Activated naive CD4-positive, alpha-beta T cell (primary cell): ENCODE measurements around the gene PHKA1.
"Not testable (repeated sequence)": the region's sequence is repeated elsewhere in the genome, so short reads cannot be mapped to it uniquely, and the experiment has no call there.

ENCODE experiments used
- DNase-seq, 4 experiments: peaks; one replicate each; lab custom pipeline; 2025; lab: John Stamatoyannopoulos, UW

The PHKA1 gene

GRCh38 chrX:72666451-72666850 lies 47.7 kb downstream of the PHKA1 start:
- DNase-seq: no peak

DNA sequence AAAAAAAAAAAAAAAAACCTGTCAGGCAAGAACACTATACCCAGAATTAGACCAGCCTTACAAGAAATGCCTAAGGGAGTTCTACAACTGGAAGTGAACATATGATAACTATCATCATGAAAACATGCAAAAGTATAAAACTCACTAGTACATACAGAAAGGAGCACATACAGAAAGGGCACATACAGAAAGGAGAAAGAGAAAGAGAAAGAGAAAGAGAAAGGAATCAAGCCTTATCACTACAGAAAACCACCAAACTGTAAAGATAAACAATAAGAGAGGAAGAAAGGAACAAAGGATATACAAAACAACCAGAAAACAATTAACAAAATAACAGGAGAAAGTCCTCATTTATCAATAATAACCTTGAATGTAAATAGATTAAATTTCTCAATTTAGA lies 50.4 kb downstream of the PHKA1 start:
- no peak for DNase-seq

- DNase-seq: no peak
Observed at GRCh38 chrX:72662020-72662747, 51.9 kb downstream of the PHKA1 start.

DNA sequence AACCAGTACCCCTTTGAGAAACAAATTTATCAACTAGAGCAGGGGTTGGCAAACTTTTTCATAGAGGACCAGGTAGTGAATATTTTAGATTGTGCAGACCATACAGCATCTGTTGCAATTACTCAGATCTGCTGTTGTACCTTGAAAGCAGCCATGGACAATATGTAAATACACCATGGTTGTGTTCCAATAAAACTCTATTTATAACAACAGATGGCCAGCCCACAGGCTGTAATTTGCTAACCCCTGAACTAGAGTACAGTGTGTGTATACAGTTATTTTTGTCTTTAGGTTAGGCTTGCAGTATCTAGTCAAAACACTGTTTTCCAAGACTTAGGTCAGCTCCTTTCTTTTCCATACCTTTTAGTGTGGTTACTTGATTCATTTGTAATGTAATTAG lies 54.4 kb downstream of the PHKA1 start:
- no peak for DNase-seq

GRCh38 chrX:72652082-72652481 lies 62.0 kb downstream of the PHKA1 start:
- no peak for DNase-seq

DNA sequence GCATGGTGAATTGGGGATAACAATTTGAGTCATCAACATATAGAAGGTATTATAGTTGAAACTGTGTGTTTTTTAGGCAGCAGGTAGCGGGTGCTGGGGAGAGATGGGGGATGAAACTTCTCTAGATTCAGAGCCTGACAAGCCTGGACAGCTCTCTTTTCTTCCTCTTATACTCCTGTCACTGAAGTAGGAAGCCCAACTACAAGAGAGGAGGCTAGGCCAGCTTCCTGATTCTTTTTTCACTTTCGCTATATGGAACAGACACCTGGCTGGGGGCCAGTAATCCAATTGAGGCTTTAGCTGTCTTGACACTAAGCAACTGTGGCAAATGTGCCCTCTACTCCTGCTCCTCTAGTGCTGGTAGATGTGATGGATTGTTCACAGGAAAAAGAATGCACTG lies 69.2 kb downstream of the PHKA1 start:
- no peak for DNase-seq

DNA sequence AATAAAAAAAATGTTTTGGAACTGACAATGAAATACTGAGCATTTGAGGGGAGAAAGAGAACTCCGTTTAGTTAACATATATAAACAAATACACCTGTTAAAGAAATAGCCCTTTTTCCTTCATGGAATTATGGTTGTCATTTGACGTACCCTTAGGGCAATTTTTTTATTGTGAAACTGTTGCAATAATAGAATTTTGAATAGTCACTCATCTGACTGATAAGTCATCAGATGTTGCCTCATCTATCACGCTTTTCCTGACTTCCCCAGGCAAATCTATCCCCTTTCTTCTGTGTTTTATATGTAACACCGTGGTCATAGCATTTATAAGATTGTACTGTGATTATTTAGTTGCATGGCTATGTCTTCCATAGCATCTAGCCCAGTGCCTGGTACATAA lies 72.5 kb downstream of the PHKA1 start:
- DNase-seq: no peak

GRCh38 chrX:72635930-72636329 lies 78.2 kb downstream of the PHKA1 start:
- no peak for DNase-seq

DNA sequence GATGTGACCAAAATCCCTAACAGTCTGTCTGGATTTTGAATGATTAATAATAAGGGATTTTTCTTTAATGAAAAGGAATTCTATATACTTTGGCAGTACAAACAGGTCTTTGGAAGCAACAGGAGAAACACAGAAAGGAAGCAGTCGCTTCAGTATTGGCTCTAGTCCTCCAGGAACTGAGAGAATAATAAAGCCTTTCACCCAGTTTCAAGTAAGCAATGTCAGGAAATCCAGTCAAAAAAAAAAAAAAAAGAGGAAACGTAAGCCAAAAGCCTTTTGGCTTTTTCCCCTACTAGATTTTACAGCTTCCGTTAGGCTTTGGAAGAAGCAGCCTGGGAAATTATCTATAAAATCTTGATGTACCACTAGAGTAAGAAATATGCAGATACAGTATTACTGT lies 79.8 kb downstream of the PHKA1 start:
- no peak for DNase-seq

DNA sequence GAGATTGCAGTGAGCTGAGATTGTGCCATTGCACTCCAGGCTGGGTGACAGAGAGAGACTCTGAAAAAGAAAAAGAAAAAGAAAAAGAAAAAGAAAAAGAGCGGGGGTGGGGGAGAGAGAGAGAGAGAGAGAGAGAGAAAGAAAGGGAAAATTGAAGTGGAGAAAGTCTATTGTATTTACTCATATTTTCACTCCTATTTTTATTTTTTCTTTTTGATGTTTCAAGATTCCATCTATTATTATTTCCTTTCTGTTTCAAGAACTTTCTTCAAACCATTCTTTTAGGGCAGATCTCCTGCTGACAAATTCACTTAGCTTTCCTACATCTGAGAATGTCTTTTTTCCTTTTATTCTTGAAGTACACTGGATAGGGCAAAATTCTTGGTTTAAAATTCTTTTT lies 83.9 kb downstream of the PHKA1 start:
- no peak for DNase-seq

DNA sequence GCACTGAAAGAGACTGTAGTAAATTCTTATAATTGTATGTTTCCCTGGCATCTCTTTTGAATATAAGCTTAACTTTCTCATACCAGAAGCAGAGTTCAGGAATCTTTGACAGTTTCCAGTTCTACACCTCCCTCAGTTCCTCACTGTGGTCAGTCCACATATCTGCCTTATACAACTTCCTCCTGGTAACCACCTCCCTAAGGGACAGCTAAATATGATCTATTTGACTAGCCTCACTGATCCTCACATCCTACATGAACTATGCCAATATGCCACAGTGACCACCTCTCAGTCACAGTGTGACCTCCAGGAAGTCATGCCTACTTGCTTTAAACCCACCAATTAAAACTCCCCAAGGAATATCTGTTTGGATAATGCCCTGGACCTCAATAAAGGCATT lies 89.9 kb downstream of the PHKA1 start:
- DNase-seq: no peak

GRCh38 chrX:72621625-72622485 lies 92.3 kb downstream of the PHKA1 start:
- no peak for DNase-seq

DNA sequence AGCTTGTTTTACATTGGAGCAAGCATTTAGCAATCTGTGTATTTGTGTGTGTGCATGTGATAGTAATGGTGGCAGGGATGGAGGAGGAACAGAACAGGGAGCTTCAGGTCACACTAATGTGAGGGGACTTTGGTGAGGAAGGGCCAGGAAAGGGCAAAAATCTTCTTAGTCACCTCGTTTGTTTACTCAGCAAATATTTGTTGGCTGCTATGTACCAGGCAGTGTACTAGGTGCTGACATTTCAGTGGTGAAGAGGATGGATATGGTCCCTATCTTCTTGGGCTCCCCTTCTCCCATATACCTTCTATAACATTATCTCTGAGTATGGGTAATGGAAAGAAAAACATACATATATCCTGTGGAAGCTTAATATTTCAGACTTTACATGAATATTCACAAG lies 92.9 kb downstream of the PHKA1 start:
- DNase-seq: no peak

DNA sequence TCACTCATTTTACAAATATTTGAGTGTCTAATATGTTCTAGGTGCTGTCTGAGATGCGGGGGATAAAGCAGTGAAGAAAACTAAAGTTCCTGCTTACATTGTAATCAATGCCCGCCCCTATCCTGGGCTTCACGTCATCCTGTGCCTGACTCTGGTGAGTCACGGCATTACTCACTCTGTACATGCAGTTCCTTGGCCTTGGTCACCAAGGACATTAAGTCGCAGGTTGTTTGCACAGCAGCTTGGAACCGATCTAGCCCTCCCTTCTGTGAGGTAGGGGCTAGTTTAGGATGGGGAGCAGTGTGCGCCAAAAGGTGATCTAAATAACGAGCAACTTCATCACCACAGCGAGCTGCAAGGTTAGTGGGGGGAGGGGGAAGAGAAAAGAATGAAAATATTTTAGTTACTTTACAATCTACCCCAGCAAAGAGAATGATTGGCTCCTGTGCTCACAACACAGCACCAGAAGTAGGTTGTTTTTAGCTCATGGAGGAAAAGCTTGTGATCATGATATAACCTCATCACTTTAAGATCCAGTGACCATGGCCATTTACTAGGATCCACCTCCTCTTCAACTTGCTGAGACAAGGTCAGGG lies 93.5 kb downstream of the PHKA1 start:
- no peak for DNase-seq

- no peak for DNase-seq
Observed at GRCh38 chrX:72609313-72609712, 104.8 kb downstream of the PHKA1 start.

GRCh38 chrX:72604705-72605104 lies 109.4 kb downstream of the PHKA1 start:
- no peak for DNase-seq

GRCh38 chrX:72604112-72604511 lies 110.0 kb downstream of the PHKA1 start:
- no peak for DNase-seq

DNA sequence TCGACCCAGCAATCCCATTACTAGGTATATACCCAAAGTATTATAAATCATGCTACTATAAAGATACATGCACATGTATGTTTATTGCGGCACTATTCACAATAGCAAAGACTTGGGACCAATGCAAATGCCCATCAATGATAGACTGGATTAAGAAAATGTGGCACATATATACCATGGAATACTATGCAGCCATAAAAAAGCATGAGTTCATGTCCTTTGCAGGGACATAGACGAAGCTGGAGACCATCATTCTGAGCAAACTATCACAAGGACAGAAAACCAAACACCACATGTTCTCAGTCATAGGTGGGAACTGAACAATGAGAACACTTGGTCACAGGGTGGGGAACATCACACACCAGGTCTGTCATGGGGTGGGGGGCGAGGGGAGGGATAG lies 123.1 kb downstream of the PHKA1 start:
- not testable (repeated sequence) for DNase-seq

- DNase-seq: no peak
Observed at GRCh38 chrX:72584163-72584562, 129.9 kb downstream of the PHKA1 start.

DNA sequence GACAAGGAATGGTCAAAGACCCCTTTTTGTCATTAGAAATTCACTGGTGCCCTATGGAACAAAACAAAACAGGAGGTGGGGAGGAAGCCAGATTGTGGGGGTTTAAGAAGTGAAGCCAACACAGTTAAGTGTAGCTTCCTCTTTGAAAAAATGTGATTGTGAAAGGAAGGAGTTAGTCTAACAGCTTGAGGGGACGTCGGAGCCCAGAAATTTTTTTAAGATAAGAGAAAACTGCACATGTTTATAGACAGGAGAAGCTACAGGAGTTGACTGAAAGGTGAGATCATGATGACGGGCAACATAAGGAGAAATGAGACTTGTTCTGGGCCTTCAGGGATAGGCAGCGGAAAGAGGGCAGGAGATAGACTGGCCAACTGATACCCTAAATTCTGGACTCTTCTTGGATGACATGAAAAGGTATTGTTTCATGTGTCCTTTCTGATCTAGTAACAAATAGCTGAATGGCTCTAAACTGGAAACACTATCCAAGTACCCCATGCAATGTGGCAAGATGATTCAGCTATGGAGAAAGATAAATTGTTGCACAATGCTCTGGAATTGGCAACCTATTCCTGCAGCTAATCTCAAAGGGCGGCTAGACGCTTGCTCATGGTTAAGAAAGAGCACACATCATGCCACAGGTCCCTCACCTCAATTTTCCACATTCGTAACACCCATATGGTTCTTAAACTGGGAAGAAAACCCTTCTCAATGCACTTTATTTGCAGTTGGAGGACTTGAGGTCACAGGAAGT lies 137.8 kb downstream of the PHKA1 start:
- no peak for DNase-seq

- DNase-seq: no peak
Observed at GRCh38 chrX:72573158-72573511, 141.0 kb downstream of the PHKA1 start.
